ENCODE data around the gene CDNF.
"Not testable (repeated sequence)": the region's sequence is repeated elsewhere in the genome, so short reads cannot be mapped to it uniquely, and the experiment has no call there.

CDNF gene

DNA sequence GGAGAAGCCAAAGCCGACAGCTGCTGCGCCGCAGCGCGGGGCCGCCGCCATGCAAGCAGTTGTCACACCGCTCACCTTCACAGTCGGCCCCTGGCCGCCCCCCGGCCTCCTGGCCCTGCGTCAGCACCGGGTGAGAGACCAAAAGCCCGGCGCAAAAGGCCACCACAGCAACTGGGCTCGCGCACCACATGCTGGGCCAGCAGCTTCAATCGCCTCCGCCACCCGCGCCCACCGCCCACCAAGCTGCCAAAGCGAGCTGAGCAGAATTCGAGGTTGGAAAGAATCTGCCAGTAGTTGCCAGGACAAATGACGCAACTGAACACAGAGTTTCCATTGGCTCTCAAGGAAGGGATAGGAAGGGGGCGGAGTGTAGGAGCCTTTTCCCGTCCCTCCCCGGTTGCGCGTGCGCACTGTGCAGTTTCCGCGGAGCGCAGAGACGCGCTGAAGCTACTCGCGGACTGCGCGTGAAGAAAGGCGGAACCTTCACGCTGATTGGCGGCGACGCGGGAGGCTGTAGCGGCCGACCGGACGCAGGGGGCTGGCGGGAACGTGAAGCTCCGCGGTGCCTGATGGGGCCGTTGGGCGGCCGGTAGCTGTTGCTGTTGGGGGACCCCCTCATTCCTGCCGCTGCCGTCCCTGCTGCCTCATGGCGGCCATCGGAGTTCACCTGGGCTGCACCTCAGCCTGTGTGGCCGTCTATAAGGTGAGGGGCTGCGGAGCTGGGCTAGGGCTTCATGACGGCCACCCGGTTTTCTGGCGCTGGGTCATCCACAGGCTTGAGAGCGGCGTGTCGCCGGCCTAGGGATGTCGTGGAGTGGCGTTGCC, at the start of gene CDNF, which contains the start of the genes HSPA14 and MSANTD7:
Gene CDNF, minus strand, starts transcription at position 281 of the 825 bp plus-strand sequence. Its CDS starts 91 bp downstream, at position 190.
Gene HSPA14, plus strand, starts transcription at position 550 of the 825 bp plus-strand sequence. Its CDS starts 97 bp downstream, at position 647.
Gene MSANTD7, plus strand, starts transcription at position 550 of the 825 bp plus-strand sequence. CDS start 3,979 bp downstream, outside the sequence.
- peak; percentile 98 for DNase-seq (ENCODE audit: low read depth)

DNA sequence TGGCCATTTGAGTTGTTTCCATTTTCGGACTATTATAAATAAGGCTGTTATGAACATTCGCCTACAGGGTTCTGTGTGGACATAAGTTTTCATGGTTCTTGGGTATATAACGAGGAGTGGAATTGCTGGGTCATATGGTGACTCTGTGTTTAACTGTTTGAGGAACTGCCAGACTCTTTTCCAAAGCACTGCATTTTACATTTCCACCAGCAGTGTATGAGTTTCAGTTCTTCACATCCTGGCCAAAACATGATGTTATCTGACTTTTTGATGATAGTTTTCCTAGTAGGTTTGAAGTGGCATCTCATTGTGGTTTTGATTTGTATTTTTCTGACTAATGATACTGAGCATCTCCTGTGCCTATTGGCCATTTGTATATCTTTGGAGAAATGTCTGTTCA, 46.2 kb upstream of the CDNF start:
- no peak for DNase-seq (ENCODE audit: low read depth)

DNA sequence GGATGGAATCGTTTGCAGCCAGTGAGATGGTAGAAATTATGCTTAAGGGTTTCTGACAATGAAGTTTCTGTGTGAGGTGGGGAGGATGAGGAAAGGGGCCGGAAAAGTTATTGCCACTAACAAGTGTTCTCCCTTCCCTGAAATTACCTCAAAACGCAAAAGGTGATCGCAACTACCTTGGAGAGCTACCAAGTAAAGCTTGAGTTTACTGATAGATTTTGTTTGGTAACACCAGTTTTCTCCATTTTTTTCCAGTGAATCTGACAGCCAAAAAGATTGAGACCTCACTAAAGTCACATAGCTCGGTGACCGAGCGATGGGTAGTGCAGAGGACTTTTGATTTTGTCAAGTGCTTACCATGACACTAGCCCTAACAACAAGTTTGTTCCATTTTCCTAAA, 42.4 kb upstream of the CDNF start:
- DNase-seq (ENCODE audit: low read depth): peak; percentile 7

DNA sequence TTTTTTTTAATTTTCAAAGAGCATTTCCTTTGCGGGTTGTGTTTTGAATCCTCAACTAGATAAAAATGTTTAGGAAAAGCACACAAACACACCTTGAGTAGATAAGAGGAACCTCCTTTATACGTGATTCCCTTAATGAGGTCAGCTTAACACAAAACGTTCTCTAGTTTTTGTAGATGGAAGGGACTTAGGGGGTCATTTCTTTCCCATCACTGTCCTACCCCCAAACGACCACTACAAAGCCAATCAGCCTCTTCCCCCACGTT, 42.0 kb upstream of the CDNF start:
- DNase-seq (ENCODE audit: low read depth): no peak

DNA sequence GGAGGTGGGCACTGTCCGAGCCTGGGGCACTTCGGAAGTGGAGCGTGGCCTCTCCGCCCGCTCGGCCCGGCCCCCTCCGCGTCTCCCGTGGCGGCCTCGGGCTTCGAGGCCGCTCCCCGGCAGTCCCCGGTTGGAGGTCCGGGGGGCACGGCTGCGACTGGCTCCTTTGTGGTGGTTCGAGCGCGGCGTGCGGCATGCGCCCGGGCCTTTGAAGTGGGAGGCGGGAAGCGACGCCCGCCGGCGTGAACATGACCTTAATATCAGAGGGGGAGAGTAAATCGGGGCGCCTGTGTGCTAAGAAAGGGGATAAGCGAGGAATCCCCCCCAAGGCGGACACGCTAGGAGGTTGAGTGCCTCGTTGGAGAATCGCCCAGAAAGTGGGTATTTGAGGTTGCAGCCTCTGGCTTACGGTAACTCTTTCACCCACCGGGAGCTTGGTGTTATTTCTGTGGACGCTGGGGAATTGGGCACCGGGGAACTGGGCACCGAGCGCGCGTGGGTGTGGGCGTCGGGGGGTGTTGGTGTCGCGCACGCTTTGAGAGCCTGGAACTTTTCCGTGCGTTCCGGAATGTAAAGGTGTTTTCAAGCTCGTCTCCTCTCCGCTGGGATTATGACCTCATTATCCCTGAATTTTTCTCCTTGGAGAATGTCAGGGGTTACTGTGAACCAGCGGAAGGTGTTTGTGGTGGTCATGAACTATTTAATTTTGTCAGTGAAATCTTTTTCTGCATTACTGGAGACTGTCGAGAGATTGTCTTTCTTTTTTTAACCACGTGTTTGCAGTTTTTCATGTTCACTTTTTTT, 41.5 kb upstream of the CDNF start:
- no peak for DNase-seq (ENCODE audit: low read depth)

DNA sequence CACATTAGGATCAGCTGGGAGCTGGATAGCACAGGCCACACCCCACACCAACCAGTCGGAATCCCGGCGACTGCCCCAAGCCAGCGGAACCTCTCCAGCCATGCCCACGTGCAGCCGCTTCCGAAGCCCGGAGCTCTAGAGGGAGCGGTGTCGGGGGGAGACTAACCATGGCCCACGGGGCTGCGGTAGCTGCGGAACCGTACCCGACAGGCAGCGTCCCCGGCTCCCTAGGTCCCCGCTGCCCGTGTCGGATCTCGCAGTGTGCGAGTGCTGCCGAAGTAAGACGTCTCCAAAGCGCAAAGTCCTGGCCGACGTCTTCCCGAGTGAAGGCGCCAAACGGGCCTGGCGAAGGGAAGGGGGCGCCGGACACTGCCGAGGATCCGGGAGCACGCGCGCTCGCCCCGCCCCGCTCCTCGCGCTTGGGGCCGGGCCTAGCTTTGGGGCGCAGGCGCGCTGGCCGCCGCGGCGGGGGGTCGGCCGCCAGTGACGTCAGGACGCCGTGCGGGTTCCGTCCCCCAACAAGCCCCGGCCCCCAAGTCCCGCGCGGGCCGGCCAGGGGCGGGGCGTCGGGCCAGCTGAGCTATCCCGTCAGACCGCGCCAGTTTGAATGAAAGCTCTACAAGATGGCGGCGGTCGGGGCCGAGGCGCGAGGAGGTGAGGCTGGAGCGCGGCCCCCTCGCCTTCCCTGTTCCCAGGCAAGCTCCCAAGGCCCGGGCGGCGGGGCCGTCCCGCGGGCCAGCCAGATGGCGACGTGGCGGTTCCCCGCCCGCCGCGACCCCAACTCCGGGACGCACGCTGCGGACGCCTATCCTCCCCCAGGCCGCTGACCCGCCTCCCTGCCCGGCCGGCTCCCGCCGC, 40.7 kb upstream of the CDNF start, which contains the start of gene SUV39H2:
Gene SUV39H2, plus strand, starts transcription at position 601 of the 858 bp plus-strand sequence. Its CDS starts 23 bp downstream, at position 624.
- peak; percentile 88 for DNase-seq (ENCODE audit: low read depth)

DNA sequence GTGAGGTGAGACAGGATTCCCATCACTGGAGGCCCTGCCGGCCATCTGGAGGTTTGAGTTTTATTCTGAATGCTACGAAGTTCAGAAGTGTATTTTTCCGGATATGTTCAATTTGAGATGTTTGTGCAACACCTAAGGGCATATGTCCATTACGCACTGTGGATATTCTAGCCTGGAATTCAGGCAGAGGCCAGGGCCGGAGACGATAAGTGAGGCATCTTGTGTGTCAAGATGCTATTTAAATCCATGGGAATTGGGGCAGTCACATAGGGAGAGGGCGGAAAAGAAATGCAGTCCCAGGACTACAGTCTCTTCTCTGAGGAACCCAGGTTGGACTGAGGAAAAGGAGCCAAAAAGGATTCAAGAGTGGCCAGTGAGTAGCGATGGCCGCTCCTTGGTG, 38.9 kb upstream of the CDNF start:
- no peak for DNase-seq (ENCODE audit: low read depth)

DNA sequence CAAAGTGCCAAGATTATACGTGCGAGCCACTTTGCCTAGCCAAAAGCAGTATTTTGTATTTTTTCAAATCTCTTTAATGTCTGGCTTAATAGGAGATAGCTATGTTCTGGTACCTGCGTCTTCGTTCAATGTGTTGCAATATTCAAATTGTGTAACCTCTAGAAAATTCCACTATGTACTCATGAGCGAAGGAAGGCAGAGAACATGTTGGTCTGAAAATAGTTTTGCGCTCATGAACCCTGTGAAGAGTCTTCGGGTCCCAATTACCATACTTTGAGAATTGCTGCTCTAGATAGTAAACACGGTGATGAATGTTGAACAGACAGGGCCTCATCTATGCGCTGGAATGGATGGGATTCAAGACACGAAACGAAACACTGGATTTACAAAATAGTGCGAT, 38.1 kb upstream of the CDNF start:
- peak; percentile 82 for DNase-seq (ENCODE audit: low read depth)

DNA sequence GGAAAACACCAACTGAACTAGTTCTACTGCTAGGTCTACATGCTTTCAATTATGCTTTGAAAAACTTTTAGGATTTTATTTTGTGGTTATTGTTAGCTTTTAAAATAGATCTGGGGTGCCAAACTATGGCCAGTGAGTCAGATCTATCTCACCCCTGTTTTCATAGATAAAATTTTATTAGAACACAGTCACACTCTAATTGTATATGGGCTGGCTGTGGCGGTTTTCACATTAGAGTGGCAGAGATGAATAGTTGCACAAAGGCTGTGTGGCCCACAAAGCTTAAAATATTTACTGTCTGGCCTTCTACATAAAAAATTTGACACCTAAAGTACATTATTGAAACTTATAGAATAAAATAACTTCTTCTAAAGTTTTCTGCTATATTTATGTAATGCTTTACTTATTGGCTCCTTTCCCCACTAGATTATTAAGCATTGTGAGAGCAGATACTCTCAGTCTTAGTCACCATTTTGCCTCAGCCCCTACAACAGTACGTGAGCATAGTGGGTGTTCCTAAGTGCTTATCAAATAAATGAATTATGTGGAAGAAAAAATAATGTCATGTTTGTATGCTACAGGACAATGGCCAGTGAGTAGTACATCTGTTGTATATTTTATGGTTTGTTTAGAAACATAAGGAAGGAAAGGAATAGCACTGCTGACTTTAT, 35.4 kb upstream of the CDNF start:
- DNase-seq (ENCODE audit: low read depth): peak; percentile 67

DNA sequence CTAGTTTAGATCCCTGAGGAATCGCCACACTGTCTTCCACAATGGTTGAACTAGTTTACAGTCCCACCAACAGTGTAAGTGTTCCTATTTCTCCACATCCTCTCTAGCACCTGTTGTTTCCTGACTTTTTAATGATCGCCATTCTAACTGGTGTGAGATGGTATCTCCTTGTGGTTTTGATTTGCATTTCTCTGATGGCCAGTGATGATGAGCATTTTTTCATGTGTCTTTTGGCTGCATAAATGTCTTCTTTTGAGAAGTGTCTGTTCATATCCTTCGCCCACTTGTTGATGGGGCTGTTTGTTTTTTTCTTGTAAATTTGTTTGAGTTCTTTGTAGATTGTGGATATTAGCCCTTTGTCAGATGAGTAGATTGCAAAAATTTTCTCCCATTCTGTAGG, 27.0 kb upstream of the CDNF start:
- not testable (repeated sequence) for DNase-seq (ENCODE audit: low read depth)

DNA sequence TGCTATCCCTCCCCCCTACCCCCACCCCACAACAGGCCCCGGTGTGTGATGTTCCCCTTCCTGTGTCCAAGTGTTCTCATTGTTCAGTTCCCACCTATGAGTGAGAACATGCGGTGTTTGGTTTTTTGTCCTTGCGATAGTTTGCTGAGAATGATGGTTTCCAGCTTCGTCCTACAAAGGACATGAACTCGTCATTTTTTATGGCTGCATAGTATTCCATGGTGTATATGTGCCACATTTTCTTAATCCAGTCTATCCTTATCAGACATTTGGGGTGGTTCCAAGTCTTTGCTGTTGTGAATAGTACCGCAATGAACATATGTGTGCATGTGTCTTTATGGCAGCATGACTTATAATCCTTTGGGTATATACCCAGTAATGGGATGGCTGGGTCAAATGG, 26.6 kb upstream of the CDNF start:
- DNase-seq (ENCODE audit: low read depth): not testable (repeated sequence)

DNA sequence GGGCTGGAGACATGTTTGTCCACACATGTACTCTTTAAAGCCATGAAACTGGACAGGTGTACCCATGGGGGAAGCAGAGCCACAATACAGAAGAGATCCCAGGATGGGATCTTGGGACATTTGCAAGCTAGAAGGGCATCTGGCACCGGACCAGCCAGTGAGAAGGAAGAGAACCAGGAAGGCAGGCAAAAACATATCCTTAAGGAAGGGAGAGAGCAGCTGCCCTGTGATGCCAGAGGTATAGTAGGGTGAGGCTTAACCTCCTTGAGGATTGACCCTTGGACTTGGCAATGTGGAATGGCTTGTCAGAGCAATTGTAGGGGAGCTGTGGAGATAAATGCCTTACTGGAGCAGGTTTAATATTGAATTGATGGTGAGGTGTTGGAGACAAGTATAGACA, 23.0 kb upstream of the CDNF start:
- DNase-seq (ENCODE audit: low read depth): no peak

DNA sequence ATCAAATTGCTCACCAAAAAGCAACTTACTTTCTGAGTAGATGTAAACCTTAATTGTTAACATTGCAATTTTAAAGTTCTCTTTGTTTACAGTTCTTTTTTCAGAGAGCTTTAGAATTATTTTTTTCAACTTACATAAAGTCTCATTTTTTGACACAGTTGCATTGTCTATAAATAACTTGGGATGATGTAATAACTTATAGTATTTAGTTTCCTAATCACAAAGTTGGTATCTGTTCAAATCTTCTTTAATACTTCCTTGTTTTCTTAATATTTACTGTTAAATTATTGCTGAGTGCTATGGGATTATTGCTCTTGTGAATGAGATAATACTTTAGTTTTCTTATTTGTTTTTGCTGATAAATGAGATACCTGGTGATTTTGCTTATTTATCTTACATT, 21.9 kb upstream of the CDNF start:
- no peak for DNase-seq (ENCODE audit: low read depth)

DNA sequence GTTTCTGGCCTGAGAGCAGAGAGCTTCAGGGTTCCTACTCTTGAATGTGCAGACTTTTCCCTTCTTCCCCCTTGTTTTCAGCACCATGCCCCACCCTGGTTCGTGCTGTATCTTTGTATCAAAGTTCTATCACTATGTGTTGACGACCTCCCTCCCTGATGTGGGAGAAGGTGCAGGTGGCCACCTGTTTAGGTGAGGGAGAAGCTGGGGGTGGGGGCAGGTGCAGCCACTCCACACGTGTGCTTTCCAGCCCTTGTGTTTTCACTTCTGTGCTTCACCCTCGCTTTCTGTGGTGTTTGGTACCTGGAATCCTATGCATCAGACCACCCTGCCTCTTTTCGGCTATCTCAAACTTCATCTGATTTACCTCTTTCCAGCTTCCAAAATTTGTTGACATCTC, 21.2 kb upstream of the CDNF start:
- no peak for DNase-seq (ENCODE audit: low read depth)

DNA sequence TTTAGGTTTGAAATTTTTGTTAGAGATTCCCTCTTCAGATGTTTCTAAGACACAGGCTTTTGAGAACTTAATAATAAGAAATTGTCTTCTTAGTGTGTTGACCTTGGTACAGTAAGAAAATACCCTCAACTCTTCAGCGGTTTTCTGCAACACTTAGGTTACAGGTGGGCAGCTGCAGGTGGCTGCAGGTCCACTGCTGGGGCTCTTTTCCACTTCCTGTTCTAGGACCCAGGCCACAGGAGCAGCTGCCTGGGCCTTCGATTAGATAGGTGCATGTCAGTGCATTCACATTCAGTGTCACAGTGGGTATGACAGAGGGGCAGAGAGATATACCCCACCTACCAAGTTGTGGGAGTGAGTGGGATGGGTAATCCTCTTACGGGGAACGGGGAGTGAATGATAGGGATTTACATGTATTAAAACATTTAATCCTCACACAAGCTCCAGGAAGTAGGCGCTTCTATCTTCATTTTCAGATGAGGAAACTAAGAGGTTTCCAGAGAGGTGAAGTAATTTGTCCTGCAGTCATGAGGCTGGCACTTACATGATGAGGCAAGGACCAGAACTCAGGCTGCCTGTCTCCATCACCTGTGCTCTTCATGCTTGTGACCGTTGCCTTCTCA, 20.6 kb upstream of the CDNF start:
- no peak for DNase-seq (ENCODE audit: low read depth)

DNA sequence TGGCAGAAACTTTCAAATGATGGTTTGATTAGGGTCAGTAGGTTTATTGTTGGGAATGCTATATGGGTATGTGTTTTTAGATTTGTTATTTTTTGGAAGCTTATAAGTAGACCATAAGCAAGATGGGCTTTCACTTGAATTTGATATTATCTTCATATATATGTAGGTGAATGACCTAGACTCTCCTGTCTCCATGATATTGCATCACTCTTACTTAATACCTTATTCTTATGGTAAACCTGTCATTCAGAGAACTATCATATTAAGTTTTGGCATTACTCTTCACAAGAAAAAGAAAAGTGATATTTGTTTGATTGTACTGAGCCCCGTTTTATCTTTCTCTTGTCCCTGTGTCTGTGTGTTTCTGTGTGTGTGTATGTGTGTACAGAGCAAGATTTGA, 17.6 kb upstream of the CDNF start:
- no peak for DNase-seq (ENCODE audit: low read depth)

DNA sequence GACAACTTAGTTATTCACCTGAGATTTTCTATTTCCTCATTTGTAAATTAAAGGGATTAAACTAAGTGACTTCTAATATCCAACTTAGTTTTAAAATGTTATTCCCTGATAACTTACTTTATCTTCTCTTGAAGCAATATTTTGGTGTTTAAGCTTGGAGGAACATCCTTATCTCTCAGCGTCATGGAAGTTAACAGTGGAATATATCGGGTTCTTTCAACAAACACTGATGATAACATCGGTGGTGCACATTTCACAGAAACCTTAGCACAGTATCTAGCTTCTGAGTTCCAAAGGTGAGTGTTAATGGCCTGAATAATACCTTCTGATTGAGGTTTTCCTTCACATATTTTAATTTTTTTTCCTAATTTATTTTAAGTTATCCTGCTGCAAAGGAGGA, 14.4 kb upstream of the CDNF start:
- DNase-seq (ENCODE audit: low read depth): no peak

DNA sequence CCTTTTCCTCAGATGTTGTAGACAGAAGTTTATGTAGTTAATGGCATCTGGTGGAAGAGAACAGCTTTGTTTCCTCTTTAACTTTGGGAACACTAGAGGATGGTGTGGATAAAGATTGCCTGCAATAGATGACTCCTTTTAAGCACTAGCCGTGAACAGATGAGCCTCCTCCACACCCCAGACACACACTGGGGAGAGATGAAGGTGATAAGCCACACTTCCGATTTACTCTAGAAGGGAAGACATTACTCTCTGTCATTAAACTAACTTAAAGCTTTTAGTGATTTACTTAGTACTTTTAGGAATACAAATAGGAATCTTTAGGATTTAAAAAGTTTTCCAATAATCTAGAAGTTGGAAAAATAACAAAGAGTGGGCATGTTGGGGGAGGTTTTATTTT, 7.1 kb upstream of the CDNF start:
- DNase-seq (ENCODE audit: low read depth): no peak

DNA sequence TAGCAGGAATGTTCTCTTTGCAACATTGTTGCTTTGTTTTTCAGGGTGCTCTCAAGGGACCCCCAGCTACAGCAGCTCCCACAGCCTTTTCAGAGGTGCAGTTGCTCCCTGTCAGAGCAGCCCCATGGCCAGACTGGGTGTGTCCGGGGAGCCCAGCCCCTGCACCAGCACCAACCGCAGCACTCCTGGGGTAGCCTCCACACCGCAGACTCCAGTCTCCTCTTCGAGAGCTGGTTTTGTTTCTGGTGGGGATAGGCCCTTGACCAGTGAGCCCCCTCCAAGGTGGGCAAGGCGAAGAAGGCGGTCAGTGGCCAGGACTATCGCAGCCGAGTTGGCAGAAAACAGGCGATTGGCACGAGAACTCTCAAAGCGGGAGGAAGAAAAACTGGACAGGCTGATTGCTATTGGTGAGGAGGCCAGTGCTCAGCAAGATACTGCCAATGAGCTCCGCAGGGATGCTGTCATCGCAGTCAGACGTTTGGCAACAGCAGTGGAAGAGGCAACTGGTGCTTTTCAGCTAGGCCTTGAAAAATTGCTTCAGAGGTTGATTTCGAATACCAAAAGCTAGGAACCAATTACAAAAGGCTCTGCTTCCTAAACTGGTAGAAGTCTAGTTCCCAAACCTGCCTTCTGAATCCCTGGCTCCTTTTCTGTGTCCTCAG, 5.6 kb upstream of the CDNF start:
- no peak for DNase-seq (ENCODE audit: low read depth)

DNA sequence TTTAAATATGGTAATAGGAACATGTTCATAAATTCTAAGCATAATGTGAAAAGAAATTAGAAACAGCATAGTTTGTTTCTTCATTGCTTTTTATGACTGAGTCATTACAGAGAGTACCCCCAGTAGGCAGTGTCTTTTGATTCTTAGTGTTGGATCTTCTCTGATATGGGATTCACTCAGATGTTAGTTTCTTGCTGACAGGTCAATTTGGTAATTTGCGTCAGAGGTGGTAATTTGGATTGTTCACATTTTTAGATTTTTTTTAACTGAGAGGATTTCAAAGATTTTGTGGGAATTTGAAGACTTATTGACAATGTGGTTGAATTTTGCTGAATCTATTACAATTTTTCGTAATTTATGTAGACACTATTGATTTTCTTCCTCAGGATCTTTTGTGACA, 2.3 kb upstream of the CDNF start:
- no peak for DNase-seq (ENCODE audit: low read depth)

DNA sequence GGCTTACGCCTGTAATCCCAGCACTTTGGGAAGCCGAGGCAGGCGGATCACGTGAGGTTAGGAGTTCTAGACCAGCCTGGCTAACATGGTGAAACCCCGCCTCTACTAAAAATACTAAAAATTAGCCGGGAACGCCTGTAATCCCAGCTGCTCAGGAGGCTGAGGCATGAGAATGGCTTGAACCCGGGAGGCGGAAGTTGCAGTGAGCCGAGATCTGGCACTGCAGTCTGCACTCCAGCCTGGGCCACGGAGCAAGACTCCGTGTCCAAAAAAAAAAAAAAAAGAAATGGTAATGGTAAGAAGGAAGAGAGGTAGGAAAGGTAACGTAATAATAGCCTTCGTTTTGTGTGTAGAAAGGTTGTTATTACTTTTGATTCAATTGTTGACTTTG, 1.5 kb upstream of the CDNF start:
- no peak for DNase-seq (ENCODE audit: low read depth)
